ENCODE data around the gene HTATIP2.

DNA sequence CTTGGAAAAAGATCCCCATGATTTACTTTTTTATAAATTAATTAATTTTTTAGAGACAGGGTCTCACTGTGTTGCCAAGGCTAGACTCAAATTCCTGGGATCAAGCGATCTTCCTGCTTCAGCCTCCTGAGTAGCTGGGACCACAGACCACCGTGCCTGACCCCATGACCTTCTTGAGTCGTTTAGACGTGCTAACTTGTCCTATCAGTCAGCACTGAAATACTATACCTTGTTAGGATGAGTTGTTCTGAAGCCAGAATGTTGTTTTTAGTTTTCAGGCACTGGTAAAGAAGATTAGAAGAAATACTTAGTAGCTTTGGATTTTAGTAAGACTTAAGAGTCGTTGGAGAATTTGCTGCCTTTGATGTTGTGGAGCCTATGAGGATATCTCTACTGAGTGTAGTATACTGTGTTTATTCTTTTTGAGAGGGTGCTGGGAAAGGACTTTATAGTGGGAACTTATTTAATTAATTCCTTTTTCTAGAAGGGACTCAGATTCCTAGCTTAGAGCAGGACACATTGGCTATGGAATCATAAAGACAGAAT lies 8.6 kb downstream of the HTATIP2 start:
- TF ChIP-seq CTCF (IDR thresholded peaks at IDR 0.05) (no peak), POLR2A (IDR thresholded peaks at IDR 0.05) (no peak)

Data from testis (tissue), 2 donors.